H9 (cell line): ENCODE measurements around the gene PADI6. TPM values are rescaled to one million over a fixed set of nuclear protein-coding genes. Genes with fewer than 3 reads are reported as not detected.

ENCODE experiments used
- DNase-seq: peaks from one replicate; pipeline ENCODE4 v3.0.0-alpha.2; 2017
- H2AFZ ChIP-seq: one replicate; pipeline ENCODE4 v1.6.1; 2013; ENCODE audit warnings: mild to moderate bottlenecking, low read length, control low read depth, moderate library complexity
- H2AK5ac ChIP-seq: 2 replicates; pipeline ENCODE4 v1.6.1; 2013; ENCODE audit warnings: low read length, control low read depth, mixed read lengths; ENCODE audit not compliant: insufficient read length
- H2BK120ac ChIP-seq: one replicate; pipeline ENCODE4 v1.6.1; 2013; ENCODE audit warnings: low read depth, mild to moderate bottlenecking, low read length, control low read depth, inconsistent platforms; ENCODE audit not compliant: poor library complexity, severe bottlenecking
- H2BK12ac ChIP-seq: 2 replicates; pipeline ENCODE4 v1.6.1; 2013; ENCODE audit warnings: low read length, control low read depth, mixed read lengths, low read depth; ENCODE audit not compliant: insufficient read length
- H2BK15ac ChIP-seq: 2 replicates; pipeline ENCODE4 v1.6.1; 2013; ENCODE audit warnings: low read depth, low read length, control low read depth
- H2BK20ac ChIP-seq: one replicate; pipeline ENCODE4 v1.6.1; 2013; ENCODE audit warnings: low read depth, mild to moderate bottlenecking, low read length, control low read depth, inconsistent platforms; ENCODE audit not compliant: poor library complexity, severe bottlenecking
- H2BK5ac ChIP-seq: 2 replicates; pipeline ENCODE4 v1.6.1; 2013; ENCODE audit warnings: low read length, control low read depth, mixed read lengths; ENCODE audit not compliant: insufficient read length
- H3K14ac ChIP-seq: 2 replicates; pipeline ENCODE4 v1.6.1; 2013; ENCODE audit warnings: low read length, control low read depth; ENCODE audit not compliant: insufficient read depth
- H3K18ac ChIP-seq: 2 replicates; pipeline ENCODE4 v1.6.1; 2013; ENCODE audit warnings: low read depth, mild to moderate bottlenecking, mixed read lengths, low read length, control low read depth; ENCODE audit not compliant: insufficient read length
- H3K23ac ChIP-seq: 2 replicates; pipeline ENCODE4 v1.6.1; 2013; ENCODE audit warnings: low read length, control low read depth, mixed read lengths, low read depth; ENCODE audit not compliant: insufficient read length
- H3K23me2 ChIP-seq: 2 replicates; pipeline ENCODE4 v1.6.1; 2013; ENCODE audit warnings: low read depth, mild to moderate bottlenecking, mixed read lengths, low read length, control low read depth; ENCODE audit not compliant: insufficient read length, poor library complexity, severe bottlenecking
- H3K27ac ChIP-seq: 2 replicates; pipeline ENCODE4 v1.5.1; 2013; ENCODE audit warnings: low read length, control low read depth, mixed read lengths, low read depth; ENCODE audit not compliant: insufficient read length
- H3K27me3 ChIP-seq: 2 replicates; pipeline ENCODE4 v1.6.1; 2013; ENCODE audit warnings: low read length, control low read depth, inconsistent platforms; ENCODE audit not compliant: insufficient read depth
- H3K4ac ChIP-seq: 2 replicates; pipeline ENCODE4 v1.6.1; 2013; ENCODE audit warnings: low read depth, mild to moderate bottlenecking, control low read depth, inconsistent platforms, low read length, moderate library complexity
- H3K4me1 ChIP-seq: 2 replicates; pipeline ENCODE4 v1.6.1; 2013; ENCODE audit warnings: low read length, control low read depth, inconsistent platforms; ENCODE audit not compliant: insufficient read depth
- H3K4me2 ChIP-seq: 2 replicates; pipeline ENCODE4 v1.6.1; 2013; ENCODE audit warnings: low read length, control low read depth, mixed read lengths; ENCODE audit not compliant: insufficient read length, insufficient read depth
- H3K56ac ChIP-seq: 2 replicates; pipeline ENCODE4 v1.6.1; 2013; ENCODE audit warnings: low read depth, mild to moderate bottlenecking, mixed read lengths, low read length, control low read depth; ENCODE audit not compliant: insufficient read length
- H3K79me1 ChIP-seq: 2 replicates; pipeline ENCODE4 v1.6.1; 2013; ENCODE audit warnings: low read depth, mild to moderate bottlenecking, moderate library complexity, low read length, control low read depth, inconsistent platforms; ENCODE audit not compliant: insufficient read depth, poor library complexity, severe bottlenecking
- H3K79me2 ChIP-seq: 2 replicates; pipeline ENCODE4 v1.6.1; 2013; ENCODE audit warnings: low read length, control low read depth, inconsistent platforms; ENCODE audit not compliant: insufficient read depth
- H3K9ac ChIP-seq: 2 replicates; pipeline ENCODE4 v1.6.1; 2013; ENCODE audit warnings: low read length, control low read depth, mixed read lengths; ENCODE audit not compliant: insufficient read length; ENCODE audit errors: extremely low read depth
- H3K9me3 ChIP-seq: one replicate; pipeline ENCODE4 v1.6.1; 2013; ENCODE audit warnings: low read depth, low read length, inconsistent platforms; ENCODE audit not compliant: control insufficient read depth
- H3T11ph ChIP-seq: one replicate; pipeline ENCODE4 v1.6.1; 2013; ENCODE audit warnings: mild to moderate bottlenecking, low read length, control low read depth, inconsistent platforms
- H4K20me1 ChIP-seq: one replicate; pipeline ENCODE4 v1.6.1; 2013; ENCODE audit not compliant: control insufficient read depth, insufficient read length, insufficient read depth
- H4K5ac ChIP-seq: 2 replicates; pipeline ENCODE4 v1.6.1; 2013; ENCODE audit warnings: low read depth, mild to moderate bottlenecking, mixed read lengths, low read length, control low read depth; ENCODE audit not compliant: insufficient read length
- H4K8ac ChIP-seq: replicated peaks from 2 replicates; pipeline ENCODE4 v1.6.1; 2013; ENCODE audit warnings: low read length, control low read depth, mixed read lengths, low read depth; ENCODE audit not compliant: insufficient read length
- H4K91ac ChIP-seq: 2 replicates; pipeline ENCODE4 v1.6.1; 2013; ENCODE audit warnings: low read depth, mild to moderate bottlenecking, moderate library complexity, mixed read lengths, low read length, control low read depth; ENCODE audit not compliant: insufficient read length
- H3K27ac Mint-ChIP-seq, 3 experiments: 2 replicates in 2 of 3; 3 replicates in 1 of 3; pipeline ENCODE4 v1.8.0; 2020 to 2021; ENCODE audit warnings: mixed read lengths in 3 of 3, mild to moderate bottlenecking in 1 of 3, moderate library complexity in 1 of 3
- H3K27me3 Mint-ChIP-seq: 2 replicates; pipeline ENCODE4 v1.8.0; 2021; ENCODE audit warnings: low read depth, mild to moderate bottlenecking, moderate library complexity, mixed read lengths
- H3K36me3 Mint-ChIP-seq, 3 experiments: 2 replicates in 2 of 3; 3 replicates in 1 of 3; pipeline ENCODE4 v1.8.0; 2020 to 2021; ENCODE audit warnings: low read depth in 3 of 3, mixed read lengths in 3 of 3; ENCODE audit not compliant: insufficient read depth in 1 of 3
- H3K4me1 Mint-ChIP-seq, 2 experiments: 2 replicates each; pipeline ENCODE4 v1.8.0; 2020; ENCODE audit warnings: mixed read lengths in 2 of 2
- H3K4me3 Mint-ChIP-seq, 2 experiments: 2 replicates in 1 of 2; 3 replicates in 1 of 2; pipeline ENCODE4 v1.8.0; 2020 to 2021; ENCODE audit warnings: mild to moderate bottlenecking in 2 of 2, mixed read lengths in 2 of 2, moderate library complexity in 1 of 2
- H3K9me3 Mint-ChIP-seq, 2 experiments: 2 replicates in 1 of 2; 3 replicates in 1 of 2; pipeline ENCODE4 v1.8.0; 2020; ENCODE audit warnings: mild to moderate bottlenecking in 2 of 2, mixed read lengths in 2 of 2, moderate library complexity in 1 of 2
- CTCF ChIP-seq: fragments of 200-600 bp; sonication (generic); conservative IDR thresholded peaks from 3 replicates; pipeline ENCODE4 v1.8.0; 2021; ENCODE audit warnings: antibody characterized with exemption, mild to moderate bottlenecking
- WGBS: extraction: QIAGEN DNeasy Blood & Tissue Kit; methylation state at CpG from one replicate; pipeline ENCODE4 v1.1.7; 2013; ENCODE audit warnings: missing lambda C conversion rate, low lambda C conversion rate, mixed read lengths; ENCODE audit not compliant: insufficient read length; ENCODE audit errors: extremely low coverage; 5-methylcytosine and 5-hydroxymethylcytosine counted together
- total RNA-seq: library from RNA; stranded (reverse); gene quantifications from 2 replicates; pipeline ENCODE4 v1.2.1, GENCODE V29; 2021

Gene PADI6
- total RNA-seq, 1 experiment from 2014 or later = not detected

DNA sequence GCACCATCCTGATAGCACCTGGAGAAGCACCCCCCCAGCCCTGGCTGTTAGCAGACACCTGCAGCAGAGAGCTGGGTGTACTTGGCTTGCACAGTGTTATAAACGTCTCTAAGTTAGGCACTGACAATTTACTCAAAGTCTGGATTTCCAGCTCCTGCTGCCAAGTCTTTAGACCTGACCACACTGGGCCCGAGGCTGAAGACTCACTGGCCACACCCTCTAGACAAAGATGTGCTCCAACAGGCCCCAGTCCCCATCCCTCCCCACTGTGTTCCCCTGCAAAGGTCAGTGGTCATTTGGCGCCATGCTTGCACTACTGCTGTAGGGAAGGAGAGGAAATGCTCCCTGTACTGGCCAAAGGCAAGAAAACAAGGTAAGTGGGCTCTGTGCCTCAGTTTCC lies 31.1 kb downstream of the PADI6 start:
- Histone ChIP-seq H3K9me3 (no peaks in the 10 kb centered on the region), H4K91ac (no peak overlapping the region), H3K56ac (no peak overlapping the region), H3K4me2 (no peak overlapping the region), H4K8ac (no peak overlapping the region), H2BK15ac (no peak overlapping the region), H2BK12ac (no peak overlapping the region), H3K9ac (no peak overlapping the region), H2BK120ac (no peak overlapping the region), H2AK5ac (no peak overlapping the region), H3K23me2 (no peaks in the 10 kb centered on the region), H3K4me1 (no peaks in the 10 kb centered on the region), H2AFZ (no peak overlapping the region), H2BK5ac (no peak overlapping the region), H4K5ac (no peak overlapping the region), H2BK20ac (no peak overlapping the region), H3K14ac (no peak overlapping the region), H3K27me3 (no peaks in the 10 kb centered on the region), H3K79me2 (no peaks in the 10 kb centered on the region), H3K79me1 (no peaks in the 10 kb centered on the region), H4K20me1 (no peaks in the 10 kb centered on the region), H3K18ac (no peak overlapping the region), H3K27ac (no peak overlapping the region), H3T11ph (no peak overlapping the region), H3K4ac (no peak overlapping the region), H3K23ac (no peak overlapping the region)
- no peak overlapping the region; a peak in 1 of 5 replicates for H3K4me3 Mint-ChIP-seq
- no peak overlapping the region; a peak in 1 of 7 replicates for H3K27ac Mint-ChIP-seq
- no peak for TF ChIP-seq CTCF
- H3K9me3 Mint-ChIP-seq = no peaks in the 10 kb centered on the region
- no peak for DNase-seq
- no CpG with 5 or more reads among the region's 3 CpGs for WGBS
- H3K4me1 Mint-ChIP-seq = peaks cover 32 to 46% of the 10 kb centered on the region in 2 experiments
- peaks cover 4% of the 10 kb centered on the region for H3K27me3 Mint-ChIP-seq
- peaks cover 8 to 27% (median 18%) of the 10 kb centered on the region in 3 experiments; a peak in 6 of 7 replicates for H3K36me3 Mint-ChIP-seq
